Muscle layer of colon (tissue), 2 donors: ENCODE data around the gene IL9.
"Not testable (repeated sequence)": the region's sequence is repeated elsewhere in the genome, so short reads cannot be mapped to it uniquely, and the experiment has no call there.

Experiments
- H3K27ac ChIP-seq: one replicate; pipeline ENCODE4 v1.7.0; 2013; ENCODE audit warnings: low read depth, mild to moderate bottlenecking, low read length, moderate library complexity
- H3K27me3 ChIP-seq, 2 donors: one replicate each; pipeline ENCODE4 v1.7.0; 2013; ENCODE audit warnings: low read length in 2 of 2, mild to moderate bottlenecking in 2 of 2; ENCODE audit not compliant: insufficient read depth in 2 of 2, control insufficient read depth in 1 of 2
- H3K36me3 ChIP-seq: one replicate; pipeline ENCODE4 v1.7.0; 2013; ENCODE audit warnings: mild to moderate bottlenecking, low read length; ENCODE audit not compliant: insufficient read depth
- H3K4me1 ChIP-seq: one replicate; pipeline ENCODE4 v1.7.0; 2013; ENCODE audit warnings: mild to moderate bottlenecking, low read length; ENCODE audit not compliant: insufficient read depth
- H3K4me3 ChIP-seq, 2 donors: one replicate each; pipeline ENCODE4 v1.7.0; 2013; ENCODE audit warnings: low read length in 2 of 2, low read depth in 1 of 2, mild to moderate bottlenecking in 1 of 2, moderate library complexity in 1 of 2
- H3K9ac ChIP-seq: one replicate; pipeline ENCODE4 v1.7.0; 2013; ENCODE audit warnings: low read length
- H3K9me3 ChIP-seq: one replicate; pipeline ENCODE4 v1.7.0; 2013; ENCODE audit warnings: mild to moderate bottlenecking, low read length
- donor health status: abdominal sarcoma.
- donor health status: Adenocarcinoma of cecum.

IL9 gene

GRCh38 chr5:135866016-135866415, 29.6 kb downstream of the IL9 start:
- no peaks in the 10 kb centered on the region for H3K36me3 ChIP-seq
- H3K9me3 ChIP-seq, result no peaks in the 10 kb centered on the region
- no peaks in the 10 kb centered on the region for H3K4me1 ChIP-seq
- no peak overlapping the region for H3K9ac ChIP-seq
- H3K27me3 ChIP-seq, result no peaks in the 10 kb centered on the region
- no peak overlapping the region for H3K4me3 ChIP-seq
- H3K27ac ChIP-seq, result no peak overlapping the region

- no peak overlapping the region for H3K9ac ChIP-seq
- H3K4me1 ChIP-seq, result no peaks in the 10 kb centered on the region
- no peak overlapping the region for H3K27ac ChIP-seq
- H3K9me3 ChIP-seq, result no peaks in the 10 kb centered on the region
- no peaks in the 10 kb centered on the region for H3K36me3 ChIP-seq
- no peaks in the 10 kb centered on the region for H3K27me3 ChIP-seq
- no peak overlapping the region for H3K4me3 ChIP-seq
Observed at GRCh38 chr5:135864503-135865435, 30.9 kb downstream of the IL9 start.

GRCh38 chr5:135862744-135863143, 32.9 kb downstream of the IL9 start:
- no peak overlapping the region for H3K27ac ChIP-seq
- no peaks in the 10 kb centered on the region for H3K27me3 ChIP-seq
- no peaks in the 10 kb centered on the region for H3K36me3 ChIP-seq
- H3K9ac ChIP-seq, result no peak overlapping the region
- no peak overlapping the region for H3K4me3 ChIP-seq
- H3K4me1 ChIP-seq, result no peaks in the 10 kb centered on the region
- H3K9me3 ChIP-seq, result no peaks in the 10 kb centered on the region

GRCh38 chr5:135862086-135862485, 33.6 kb downstream of the IL9 start:
- H3K4me3 ChIP-seq, result no peak overlapping the region
- no peaks in the 10 kb centered on the region for H3K9me3 ChIP-seq
- no peak overlapping the region for H3K9ac ChIP-seq
- no peak overlapping the region for H3K27ac ChIP-seq
- no peaks in the 10 kb centered on the region for H3K36me3 ChIP-seq
- no peaks in the 10 kb centered on the region for H3K4me1 ChIP-seq
- H3K27me3 ChIP-seq, result no peaks in the 10 kb centered on the region

- no peaks in the 10 kb centered on the region for H3K36me3 ChIP-seq
- H3K4me3 ChIP-seq, result no peak overlapping the region
- H3K9me3 ChIP-seq, result no peaks in the 10 kb centered on the region
- H3K27ac ChIP-seq, result no peak overlapping the region
- no peaks in the 10 kb centered on the region for H3K27me3 ChIP-seq
- H3K9ac ChIP-seq, result no peak overlapping the region
- H3K4me1 ChIP-seq, result no peaks in the 10 kb centered on the region
Observed at GRCh38 chr5:135861641-135862040, 34.0 kb downstream of the IL9 start.

GRCh38 chr5:135859641-135860040, 36.0 kb downstream of the IL9 start:
- Histone ChIP-seq H3K27me3 (no peaks in the 10 kb centered on the region), H3K9ac (no peak overlapping the region), H3K27ac (no peak overlapping the region), H3K4me1 (no peaks in the 10 kb centered on the region), H3K36me3 (no peaks in the 10 kb centered on the region), H3K4me3 (no peak overlapping the region), H3K9me3 (no peaks in the 10 kb centered on the region)

- H3K36me3 ChIP-seq, H3K9me3 ChIP-seq, H3K27me3 ChIP-seq, H3K9ac ChIP-seq, H3K27ac ChIP-seq, H3K4me1 ChIP-seq, H3K4me3 ChIP-seq: not testable (repeated sequence)
Observed at GRCh38 chr5:135859186-135859585, 36.5 kb downstream of the IL9 start.

GRCh38 chr5:135857630-135858311, 37.9 kb downstream of the IL9 start:
- Histone ChIP-seq H3K9ac (no peak overlapping the region), H3K27me3 (no peaks in the 10 kb centered on the region), H3K4me3 (no peak overlapping the region), H3K4me1 (no peaks in the 10 kb centered on the region), H3K9me3 (no peaks in the 10 kb centered on the region), H3K36me3 (no peaks in the 10 kb centered on the region), H3K27ac (no peak overlapping the region)

GRCh38 chr5:135851915-135852845, 43.5 kb downstream of the IL9 start:
- no peak overlapping the region for H3K9ac ChIP-seq
- no peaks in the 10 kb centered on the region for H3K4me1 ChIP-seq
- no peaks in the 10 kb centered on the region for H3K27me3 ChIP-seq
- H3K27ac ChIP-seq, result no peak overlapping the region
- H3K9me3 ChIP-seq, result no peaks in the 10 kb centered on the region
- no peak overlapping the region for H3K4me3 ChIP-seq
- no peaks in the 10 kb centered on the region for H3K36me3 ChIP-seq

- Histone ChIP-seq H3K9ac (no peak overlapping the region), H3K4me1 (no peaks in the 10 kb centered on the region), H3K27me3 (no peaks in the 10 kb centered on the region), H3K9me3 (no peaks in the 10 kb centered on the region), H3K4me3 (no peak overlapping the region), H3K36me3 (no peaks in the 10 kb centered on the region), H3K27ac (no peak overlapping the region)
Observed at GRCh38 chr5:135851186-135851914, 44.3 kb downstream of the IL9 start.
